ENCODE data around the gene SNRPA1.

Gene SNRPA1

GRCh38 chr15:101307897-101308603 is 13.0 kb upstream of the SNRPA1 start:
- TF ChIP-seq CTCF (IDR thresholded peaks at IDR 0.05), result no peak

GRCh38 chr15:101307048-101307896 is 12.2 kb upstream of the SNRPA1 start:
- no peak for TF ChIP-seq CTCF (IDR thresholded peaks at IDR 0.05)

GRCh38 chr15:101306341-101307047 is 11.4 kb upstream of the SNRPA1 start:
- TF ChIP-seq CTCF (IDR thresholded peaks at IDR 0.05), result no peak

- TF ChIP-seq CTCF (IDR thresholded peaks at IDR 0.05), result no peak
Measured at GRCh38 chr15:101305820-101306255, 10.8 kb upstream of the SNRPA1 start.

GRCh38 chr15:101303408-101303807 is 8.4 kb upstream of the SNRPA1 start:
- no peak for TF ChIP-seq CTCF (IDR thresholded peaks at IDR 0.05)

- TF ChIP-seq CTCF (IDR thresholded peaks at IDR 0.05), result no peak
Measured at GRCh38 chr15:101296418-101297405, 1.7 kb upstream of the SNRPA1 start.

Measured in LNCAP (cell line).